HepG2 (cell line): Measurements from ENCODE around the gene LDAH. TPM values are rescaled to one million over a fixed set of nuclear protein-coding genes. Genes with fewer than 3 reads are reported as not detected.

Experiments
- ARID2 ChIP-seq: sonication (generic); formaldehyde crosslinking; IDR thresholded peaks from 2 replicates; pipeline ENCODE4 v1.8.1; 2022; ENCODE audit warnings: mild to moderate bottlenecking, missing genetic modification reagents, borderline replicate concordance
- CENPBD1 ChIP-seq: sonication (generic); formaldehyde crosslinking; IDR thresholded peaks from 2 replicates; pipeline ENCODE4 v1.8.0; 2022; ENCODE audit warnings: missing genetic modification reagents, low read depth, mild to moderate bottlenecking, borderline replicate concordance
- GATAD2A ChIP-seq: IDR thresholded peaks from 2 replicates; pipeline ENCODE4 v1.6.1; 2016
- GTF2F1 ChIP-seq: fragments of 150-350 bp; IDR thresholded peaks from 2 replicates; pipeline ENCODE4 v1.6.1; 2014; ENCODE audit warnings: low read length
- HOXA7 ChIP-seq: sonication (generic); formaldehyde crosslinking; IDR thresholded peaks from 2 replicates; pipeline ENCODE4 v1.8.1; 2022; ENCODE audit warnings: mild to moderate bottlenecking, missing genetic modification reagents, moderate library complexity
- KLF12 ChIP-seq: sonication (generic); formaldehyde crosslinking; IDR thresholded peaks from 2 replicates; pipeline ENCODE4 v1.4.0; 2020; ENCODE audit warnings: missing genetic modification reagents, borderline replicate concordance
- MED1 ChIP-seq: sonication (generic); formaldehyde crosslinking; IDR thresholded peaks from 2 replicates; pipeline ENCODE4 v1.4.0; 2020; ENCODE audit warnings: missing genetic modification reagents
- MTF1 ChIP-seq: sonication (generic); formaldehyde crosslinking; IDR thresholded peaks from 2 replicates; pipeline ENCODE4 v1.5.0; 2020; ENCODE audit warnings: missing genetic modification reagents
- NR3C1 ChIP-seq: sonication (generic); formaldehyde crosslinking; IDR thresholded peaks from 2 replicates; pipeline ENCODE4 v1.4.0; 2020; ENCODE audit warnings: missing genetic modification reagents
- RAD21 ChIP-seq: fragments of 450-650 bp; formaldehyde crosslinking; IDR thresholded peaks from 2 replicates; pipeline ENCODE4 v1.5.0; 2020; ENCODE audit warnings: mild to moderate bottlenecking
- SP1 ChIP-seq, 2 experiments: fragments of 450-650 bp in 1 of 2; sonication (generic) in 1 of 2; formaldehyde crosslinking in 1 of 2; IDR thresholded peaks; 2 replicates each; pipeline versions ENCODE4 v1.4.0 to v1.6.1; 2016 to 2020; ENCODE audit warnings: missing genetic modification reagents in 1 of 2
- SUZ12 ChIP-seq: fragments of 150-350 bp; IDR thresholded peaks from 2 replicates; pipeline ENCODE4 v1.6.1; 2014; ENCODE audit warnings: low read depth, low read length
- TOE1 ChIP-seq: sonication (generic); formaldehyde crosslinking; IDR thresholded peaks from 2 replicates; pipeline ENCODE4 v1.4.0; 2020; ENCODE audit warnings: mild to moderate bottlenecking, missing genetic modification reagents
- ZNF160 ChIP-seq: sonication (generic); formaldehyde crosslinking; IDR thresholded peaks from 2 replicates; pipeline ENCODE4 v1.8.0; 2022; ENCODE audit warnings: mild to moderate bottlenecking, inconsistent platforms, missing genetic modification reagents
- ZNF251 ChIP-seq: sonication (generic); formaldehyde crosslinking; IDR thresholded peaks from 2 replicates; pipeline ENCODE4 v1.9.0; 2021; ENCODE audit warnings: mild to moderate bottlenecking, missing genetic modification reagents
- ZNF275 ChIP-seq: sonication (generic); formaldehyde crosslinking; IDR thresholded peaks from 2 replicates; pipeline ENCODE4 v1.8.0; 2022; ENCODE audit warnings: missing genetic modification reagents, mild to moderate bottlenecking, inconsistent platforms, borderline replicate concordance
- ZNF33A ChIP-seq: sonication (generic); formaldehyde crosslinking; IDR thresholded peaks from 2 replicates; pipeline ENCODE4 v1.5.1; 2020; ENCODE audit warnings: missing genetic modification reagents, mild to moderate bottlenecking, moderate library complexity, borderline replicate concordance
- ZNF558 ChIP-seq: sonication (generic); formaldehyde crosslinking; IDR thresholded peaks from 2 replicates; pipeline ENCODE4 v1.9.0; 2022; ENCODE audit warnings: mild to moderate bottlenecking, missing genetic modification reagents, borderline replicate concordance
- ZNF713 ChIP-seq: sonication (generic); formaldehyde crosslinking; IDR thresholded peaks from 2 replicates; pipeline ENCODE4 v1.4.0; 2020; ENCODE audit warnings: mild to moderate bottlenecking, missing genetic modification reagents
- polyA plus RNA-seq, 8 experiments: library from polyadenylated mRNA; depleted of rRNA in 3 of 8; stranded (reverse) in 7 of 8; unstranded in 1 of 8; fragments of >200 nt; fragmentation: Illumina TruSeq in 4 of 8; extraction: Trizol in 4 of 8; gene quantifications; 2 replicates each; pipeline versions ENCODE4 v1.2.1 to v1.2.3, GENCODE V29; 2011 to 2016; ENCODE audit warnings: low read depth in 4 of 8, missing spikeins in 1 of 8, mixed read lengths in 1 of 8; ENCODE audit not compliant: insufficient read depth in 1 of 8
- total RNA-seq, 5 experiments: library from RNA; depleted of rRNA; stranded (reverse); fragments of >200 nt; fragmentation: Illumina TruSeq; extraction: Trizol; gene quantifications; 2 replicates each; pipeline ENCODE4 v1.2.3, GENCODE V29; 2016; ENCODE audit warnings: low read depth in 1 of 5
- TF ChIP-seq, protein P1 (sequence below): sonication (generic); formaldehyde crosslinking; IDR thresholded peaks from 2 replicates; pipeline ENCODE4 v1.4.0; 2020; ENCODE audit warnings: missing genetic modification reagents
- TF ChIP-seq, protein P2 (sequence below): sonication (generic); formaldehyde crosslinking; IDR thresholded peaks from 2 replicates; pipeline ENCODE4 v1.4.0; 2020; ENCODE audit warnings: missing genetic modification reagents
- TF ChIP-seq, protein P3 (sequence below): sonication (generic); formaldehyde crosslinking; IDR thresholded peaks from 2 replicates; pipeline ENCODE4 v1.4.0; 2020; ENCODE audit warnings: missing genetic modification reagents

The LDAH gene
- total and polyA plus RNA-seq, 2 of the 13 experiments (the other 11 are each of a cell fraction or from before 2014, with no cell fraction given): 28.8 to 46.2 TPM

GRCh38 chr2:20664431-20665242 is 158.3 kb downstream of the LDAH start (continued):
- no peak for TF ChIP-seq NR3C1 (CRISPR knock-in tag)
- no peak; the same call in 1 of the 2 replicates for TF ChIP-seq KLF12 (CRISPR knock-in tag)
- TF ChIP-seq ZNF160 (CRISPR knock-in tag): no peak
- no peak for TF ChIP-seq HOXA7
- no peak for TF ChIP-seq SP1 (IDR thresholded peaks at IDR 0.05)
- TF ChIP-seq SP1 (CRISPR knock-in tag; IDR thresholded peaks at IDR 0.05): no peak
- TF ChIP-seq TOE1 (CRISPR knock-in tag): no peak
- TF ChIP-seq ZNF713 (CRISPR knock-in tag): no peak
- TF ChIP-seq MED1 (CRISPR knock-in tag): no peak
- TF ChIP-seq ZNF558 (CRISPR knock-in tag): no peak
- TF ChIP-seq, protein P1, sequence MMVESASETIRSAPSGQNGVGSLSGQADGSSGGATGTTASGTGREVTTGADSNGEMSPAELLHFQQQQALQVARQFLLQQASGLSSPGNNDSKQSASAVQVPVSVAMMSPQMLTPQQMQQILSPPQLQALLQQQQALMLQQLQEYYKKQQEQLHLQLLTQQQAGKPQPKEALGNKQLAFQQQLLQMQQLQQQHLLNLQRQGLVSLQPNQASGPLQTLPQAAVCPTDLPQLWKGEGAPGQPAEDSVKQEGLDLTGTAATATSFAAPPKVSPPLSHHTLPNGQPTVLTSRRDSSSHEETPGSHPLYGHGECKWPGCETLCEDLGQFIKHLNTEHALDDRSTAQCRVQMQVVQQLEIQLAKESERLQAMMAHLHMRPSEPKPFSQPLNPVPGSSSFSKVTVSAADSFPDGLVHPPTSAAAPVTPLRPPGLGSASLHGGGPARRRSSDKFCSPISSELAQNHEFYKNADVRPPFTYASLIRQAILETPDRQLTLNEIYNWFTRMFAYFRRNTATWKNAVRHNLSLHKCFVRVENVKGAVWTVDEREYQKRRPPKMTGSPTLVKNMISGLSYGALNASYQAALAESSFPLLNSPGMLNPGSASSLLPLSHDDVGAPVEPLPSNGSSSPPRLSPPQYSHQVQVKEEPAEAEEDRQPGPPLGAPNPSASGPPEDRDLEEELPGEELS (CRISPR knock-in tag): no peak
- no peak for TF ChIP-seq SUZ12
- no peak for TF ChIP-seq ZNF33A (CRISPR knock-in tag)
- TF ChIP-seq RAD21 (CRISPR knock-in tag): no peak
- no peak for TF ChIP-seq CENPBD1 (CRISPR knock-in tag)
- TF ChIP-seq, protein P2, sequence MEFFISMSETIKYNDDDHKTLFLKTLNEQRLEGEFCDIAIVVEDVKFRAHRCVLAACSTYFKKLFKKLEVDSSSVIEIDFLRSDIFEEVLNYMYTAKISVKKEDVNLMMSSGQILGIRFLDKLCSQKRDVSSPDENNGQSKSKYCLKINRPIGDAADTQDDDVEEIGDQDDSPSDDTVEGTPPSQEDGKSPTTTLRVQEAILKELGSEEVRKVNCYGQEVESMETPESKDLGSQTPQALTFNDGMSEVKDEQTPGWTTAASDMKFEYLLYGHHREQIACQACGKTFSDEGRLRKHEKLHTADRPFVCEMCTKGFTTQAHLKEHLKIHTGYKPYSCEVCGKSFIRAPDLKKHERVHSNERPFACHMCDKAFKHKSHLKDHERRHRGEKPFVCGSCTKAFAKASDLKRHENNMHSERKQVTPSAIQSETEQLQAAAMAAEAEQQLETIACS (CRISPR knock-in tag): no peak
- TF ChIP-seq GTF2F1: no peak
- TF ChIP-seq ARID2 (CRISPR knock-in tag): no peak
- TF ChIP-seq, protein P3, sequence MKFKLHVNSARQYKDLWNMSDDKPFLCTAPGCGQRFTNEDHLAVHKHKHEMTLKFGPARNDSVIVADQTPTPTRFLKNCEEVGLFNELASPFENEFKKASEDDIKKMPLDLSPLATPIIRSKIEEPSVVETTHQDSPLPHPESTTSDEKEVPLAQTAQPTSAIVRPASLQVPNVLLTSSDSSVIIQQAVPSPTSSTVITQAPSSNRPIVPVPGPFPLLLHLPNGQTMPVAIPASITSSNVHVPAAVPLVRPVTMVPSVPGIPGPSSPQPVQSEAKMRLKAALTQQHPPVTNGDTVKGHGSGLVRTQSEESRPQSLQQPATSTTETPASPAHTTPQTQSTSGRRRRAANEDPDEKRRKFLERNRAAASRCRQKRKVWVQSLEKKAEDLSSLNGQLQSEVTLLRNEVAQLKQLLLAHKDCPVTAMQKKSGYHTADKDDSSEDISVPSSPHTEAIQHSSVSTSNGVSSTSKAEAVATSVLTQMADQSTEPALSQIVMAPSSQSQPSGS (CRISPR knock-in tag): no peak
- no peak for TF ChIP-seq MTF1 (CRISPR knock-in tag)
- TF ChIP-seq ZNF251: no peak
- TF ChIP-seq GATAD2A (CRISPR knock-in tag): no peak
- no peak for TF ChIP-seq ZNF275 (CRISPR knock-in tag)
